ENCODE measurements around the gene UNCX. TPM values are rescaled to one million over a fixed set of nuclear protein-coding genes. Genes with fewer than 3 reads are reported as not detected.

The UNCX gene
- total and polyA plus RNA-seq, 2 of the 4 experiments (the other 2 are of a cell fraction), result not detected

DNA sequence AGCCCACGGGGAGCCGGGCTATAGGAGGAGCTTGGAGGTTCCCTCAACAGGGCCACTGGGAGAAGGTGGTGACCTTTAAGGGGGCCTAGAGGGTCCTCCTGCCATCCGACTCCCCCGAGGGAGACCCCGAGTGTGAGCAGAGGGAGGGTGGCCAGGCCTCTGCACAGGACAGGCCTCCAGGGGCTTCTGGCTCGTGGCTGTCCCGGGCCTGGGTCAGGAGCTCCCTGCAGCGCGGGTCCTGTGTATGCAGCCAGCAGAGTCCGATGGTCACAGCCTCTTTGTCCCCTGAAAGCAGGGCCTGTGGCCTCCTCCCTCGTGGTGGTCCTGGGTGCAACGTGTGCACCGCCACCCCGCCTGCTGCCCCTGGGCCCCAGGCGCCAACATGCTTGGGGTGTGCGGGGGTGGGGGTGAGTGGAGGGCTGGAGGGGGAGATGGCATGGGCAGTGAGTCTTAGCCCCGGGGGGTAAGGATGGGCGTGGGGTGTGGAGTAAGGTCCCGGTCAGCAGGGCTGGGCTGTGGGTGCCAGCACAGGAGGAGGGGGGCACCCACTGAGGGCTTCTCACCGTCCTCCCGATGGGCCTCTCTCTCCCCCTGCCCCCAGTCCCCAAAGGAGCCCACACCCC, 27.1 kb downstream of the UNCX start:
- Histone ChIP-seq H4K5ac (ENCODE audit: low read depth, low read length) (no peak overlapping the region), H3K9ac (ENCODE audit: low read depth, low read length) (no peak overlapping the region), H2BK20ac (ENCODE audit: low read depth, low read length) (no peak overlapping the region), H3K23ac (ENCODE audit: low read depth, low read length) (no peak overlapping the region), H3K36me3 (ENCODE audit: control insufficient read depth, insufficient read depth, low read length) (no peaks in the 10 kb centered on the region), H3K4ac (ENCODE audit: low read depth, low read length) (no peak overlapping the region), H3K9me3 (ENCODE audit: control insufficient read depth, insufficient read depth, low read length) (no peaks in the 10 kb centered on the region), H2AFZ (replicated peaks; ENCODE audit: low read length, poor library complexity) (no peak overlapping the region), H3K4me1 (ENCODE audit: control insufficient read depth, insufficient read depth, low read length) (no peaks in the 10 kb centered on the region), H3K4me2 (ENCODE audit: low read depth, low read length) (no peak overlapping the region), H4K8ac (ENCODE audit: low read depth in 2 of 2, low read length in 2 of 2) (no peak overlapping the region), H3K27me3 (ENCODE audit: control insufficient read depth, insufficient read depth, low read length) (peaks cover 75% of the 10 kb centered on the region), H2BK5ac (ENCODE audit: low read depth, low read length, poor library complexity, severe bottlenecking) (no peak overlapping the region), H2BK15ac (ENCODE audit: low read depth, low read length) (no peak overlapping the region), H3K14ac (replicated peaks; ENCODE audit: low read depth, low read length) (no peak overlapping the region), H3K9me1 (ENCODE audit: insufficient read depth, low read length) (no peaks in the 10 kb centered on the region), H3K18ac (ENCODE audit: low read depth, low read length) (no peak overlapping the region), H2AK9ac (replicated peaks; ENCODE audit: low read depth, low read length, poor library complexity) (no peak overlapping the region), H3K56ac (ENCODE audit: extremely low read depth, insufficient read depth, low read length) (no peak overlapping the region), H3K27ac (ENCODE audit: insufficient read depth, low read length) (no peak overlapping the region), H4K20me1 (ENCODE audit: insufficient read depth, low read length) (no peaks in the 10 kb centered on the region), H2AK5ac (ENCODE audit: low read depth, low read length) (no peak overlapping the region), H3K4me3 (ENCODE audit: insufficient read depth, low read depth, low read length) (no peak overlapping the region), H2BK120ac (ENCODE audit: low read depth, low read length) (no peak overlapping the region), H3K79me1 (ENCODE audit: low read depth in 1 of 2, low read length in 2 of 2) (no peaks in the 10 kb centered on the region), H4K91ac (ENCODE audit: insufficient read depth, low read depth, low read length) (no peak overlapping the region)
- BruUV-seq (replicated peaks), result no TSS peak
- in situ Hi-C loops (cut with MboI; ENCODE audit: low sequenced_read_pairs), result no loop called here
- TF ChIP-seq RCOR1 (IDR thresholded peaks at IDR 0.05; ENCODE audit: insufficient replicate concordance, low read length), result no peak
- TF ChIP-seq RAD21 (IDR thresholded peaks at IDR 0.05; ENCODE audit: low read length), result no peak
- no peak for TF ChIP-seq RFX5 (IDR thresholded peaks at IDR 0.05; ENCODE audit: low read depth, low read length)
- TF ChIP-seq CEBPB (IDR thresholded peaks at IDR 0.05; ENCODE audit: low read depth, low read length), result no peak
- no peak for TF ChIP-seq MAFK (IDR thresholded peaks at IDR 0.05; ENCODE audit: low read depth, low read length)
- TF ChIP-seq, protein P1, sequence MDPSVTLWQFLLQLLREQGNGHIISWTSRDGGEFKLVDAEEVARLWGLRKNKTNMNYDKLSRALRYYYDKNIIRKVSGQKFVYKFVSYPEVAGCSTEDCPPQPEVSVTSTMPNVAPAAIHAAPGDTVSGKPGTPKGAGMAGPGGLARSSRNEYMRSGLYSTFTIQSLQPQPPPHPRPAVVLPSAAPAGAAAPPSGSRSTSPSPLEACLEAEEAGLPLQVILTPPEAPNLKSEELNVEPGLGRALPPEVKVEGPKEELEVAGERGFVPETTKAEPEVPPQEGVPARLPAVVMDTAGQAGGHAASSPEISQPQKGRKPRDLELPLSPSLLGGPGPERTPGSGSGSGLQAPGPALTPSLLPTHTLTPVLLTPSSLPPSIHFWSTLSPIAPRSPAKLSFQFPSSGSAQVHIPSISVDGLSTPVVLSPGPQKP (IDR thresholded peaks at IDR 0.05; ENCODE audit: borderline replicate concordance, low read depth, low read length), result no peak
- TF ChIP-seq, protein P2, sequence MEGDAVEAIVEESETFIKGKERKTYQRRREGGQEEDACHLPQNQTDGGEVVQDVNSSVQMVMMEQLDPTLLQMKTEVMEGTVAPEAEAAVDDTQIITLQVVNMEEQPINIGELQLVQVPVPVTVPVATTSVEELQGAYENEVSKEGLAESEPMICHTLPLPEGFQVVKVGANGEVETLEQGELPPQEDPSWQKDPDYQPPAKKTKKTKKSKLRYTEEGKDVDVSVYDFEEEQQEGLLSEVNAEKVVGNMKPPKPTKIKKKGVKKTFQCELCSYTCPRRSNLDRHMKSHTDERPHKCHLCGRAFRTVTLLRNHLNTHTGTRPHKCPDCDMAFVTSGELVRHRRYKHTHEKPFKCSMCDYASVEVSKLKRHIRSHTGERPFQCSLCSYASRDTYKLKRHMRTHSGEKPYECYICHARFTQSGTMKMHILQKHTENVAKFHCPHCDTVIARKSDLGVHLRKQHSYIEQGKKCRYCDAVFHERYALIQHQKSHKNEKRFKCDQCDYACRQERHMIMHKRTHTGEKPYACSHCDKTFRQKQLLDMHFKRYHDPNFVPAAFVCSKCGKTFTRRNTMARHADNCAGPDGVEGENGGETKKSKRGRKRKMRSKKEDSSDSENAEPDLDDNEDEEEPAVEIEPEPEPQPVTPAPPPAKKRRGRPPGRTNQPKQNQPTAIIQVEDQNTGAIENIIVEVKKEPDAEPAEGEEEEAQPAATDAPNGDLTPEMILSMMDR (conservative IDR thresholded peaks at IDR 0.05; ENCODE audit: low read depth, low read length), result no peak
- no peak for TF ChIP-seq MXI1 (IDR thresholded peaks at IDR 0.05; ENCODE audit: borderline replicate concordance, low read depth, low read length)
- no peak for TF ChIP-seq CHD1 (IDR thresholded peaks at IDR 0.05; ENCODE audit: low read depth, low read length)
- no peak for TF ChIP-seq POLR2A (IDR thresholded peaks at IDR 0.05; ENCODE audit: low read depth, low read length)
- no peak for TF ChIP-seq SMC3 (IDR thresholded peaks at IDR 0.05; ENCODE audit: low read depth, low read length)
- TF ChIP-seq, protein P3, sequence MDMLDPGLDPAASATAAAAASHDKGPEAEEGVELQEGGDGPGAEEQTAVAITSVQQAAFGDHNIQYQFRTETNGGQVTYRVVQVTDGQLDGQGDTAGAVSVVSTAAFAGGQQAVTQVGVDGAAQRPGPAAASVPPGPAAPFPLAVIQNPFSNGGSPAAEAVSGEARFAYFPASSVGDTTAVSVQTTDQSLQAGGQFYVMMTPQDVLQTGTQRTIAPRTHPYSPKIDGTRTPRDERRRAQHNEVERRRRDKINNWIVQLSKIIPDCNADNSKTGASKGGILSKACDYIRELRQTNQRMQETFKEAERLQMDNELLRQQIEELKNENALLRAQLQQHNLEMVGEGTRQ (IDR thresholded peaks at IDR 0.05; ENCODE audit: low read depth, low read length), result no peak
- TF ChIP-seq NFE2L2 (IDR thresholded peaks at IDR 0.05; ENCODE audit: low read depth, low read length), result no peak
- POLR2A ChIA-PET (ENCODE audit: unreplicated experiment), result no interaction called here
- intact Hi-C loops (cut with micrococcal nuclease), result no loop called here
- no peak for DNase-seq
- dilution Hi-C loops (cut with HindIII; ENCODE audit: low sequenced_read_pairs, unreplicated experiment), result no loop called here
- WGBS, 2 experiments (ENCODE audit: extremely low coverage in 2 of 2, insufficient read length in 1 of 2), result 48% methylated on average over 6 of the region's 21 CpGs; no CpG with 5 or more reads in 1 of the 2 experiments
- no peak for ATAC-seq (ENCODE audit: low read depth)
- CTCF ChIA-PET, result no interaction called here

All from IMR-90 (cell line).